GM18858 (cell line): ENCODE results near the gene NAGK.
"Not testable (repeated sequence)": the region's sequence is repeated elsewhere in the genome, so short reads cannot be mapped to it uniquely, and the experiment has no call there.

Experiments used
- ATAC-seq: cut with Tn5 transposase; IDR thresholded peaks from one replicate; pipeline ENCODE4 v1.9.1; 2021; ENCODE audit not compliant: unreplicated experiment

Gene NAGK

DNA sequence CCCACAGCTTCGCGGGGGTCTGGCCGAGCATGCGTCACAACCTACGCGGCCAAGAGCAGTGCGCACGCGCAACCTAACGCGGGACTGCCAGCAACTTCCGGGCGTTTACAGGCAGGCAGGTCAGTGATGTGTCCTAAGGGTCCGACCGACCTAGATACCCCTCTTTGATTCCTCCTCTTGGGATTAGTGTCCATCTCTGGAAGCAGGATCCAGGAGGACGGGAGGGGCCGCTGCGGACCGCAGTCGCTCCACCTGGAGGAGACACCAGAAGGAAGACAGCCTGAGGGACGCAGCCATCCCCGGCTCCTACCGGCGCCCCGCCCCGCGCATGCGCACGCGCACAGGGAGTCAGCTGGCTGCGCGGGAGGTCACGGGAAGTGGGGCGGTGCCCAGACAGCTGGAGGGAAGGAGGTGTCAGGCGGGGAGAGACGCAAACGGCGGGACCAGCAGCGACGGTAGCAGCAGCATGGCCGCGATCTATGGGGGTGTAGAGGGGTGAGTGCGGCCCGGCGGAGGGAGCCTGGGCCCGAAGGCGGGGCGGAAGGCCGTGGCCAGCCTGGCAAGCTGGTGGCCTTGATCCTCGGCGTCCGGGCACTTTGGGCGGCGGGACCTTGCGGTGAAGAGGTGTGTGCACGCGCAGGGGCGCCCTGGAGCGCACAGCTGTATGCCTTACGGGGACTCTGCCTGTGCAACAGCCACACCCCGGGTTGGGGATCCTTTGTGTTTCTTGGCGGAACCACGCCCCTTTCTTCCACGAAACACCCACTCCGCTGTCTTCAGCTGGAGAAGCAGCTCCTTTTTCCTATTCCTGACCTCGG lies at the start of gene NAGK:
Gene NAGK (plus strand): TSS at position 431 of the 818 bp plus-strand sequence. CDS start 36 bp downstream, at position 467.
- peak; percentile 36 for ATAC-seq

GRCh38 chr2:71019989-71020388 lies 48.5 kb upstream of the NAGK start:
- not testable (repeated sequence) for ATAC-seq

GRCh38 chr2:71021394-71021793 lies 47.1 kb upstream of the NAGK start:
- not testable (repeated sequence) for ATAC-seq

GRCh38 chr2:71023553-71024243 lies 44.8 kb upstream of the NAGK start:
- ATAC-seq, result not testable (repeated sequence)

- not testable (repeated sequence) for ATAC-seq
Measured at GRCh38 chr2:71036296-71036695, 32.2 kb upstream of the NAGK start.

GRCh38 chr2:71042287-71042686 lies 26.2 kb upstream of the NAGK start:
- no peak for ATAC-seq

DNA sequence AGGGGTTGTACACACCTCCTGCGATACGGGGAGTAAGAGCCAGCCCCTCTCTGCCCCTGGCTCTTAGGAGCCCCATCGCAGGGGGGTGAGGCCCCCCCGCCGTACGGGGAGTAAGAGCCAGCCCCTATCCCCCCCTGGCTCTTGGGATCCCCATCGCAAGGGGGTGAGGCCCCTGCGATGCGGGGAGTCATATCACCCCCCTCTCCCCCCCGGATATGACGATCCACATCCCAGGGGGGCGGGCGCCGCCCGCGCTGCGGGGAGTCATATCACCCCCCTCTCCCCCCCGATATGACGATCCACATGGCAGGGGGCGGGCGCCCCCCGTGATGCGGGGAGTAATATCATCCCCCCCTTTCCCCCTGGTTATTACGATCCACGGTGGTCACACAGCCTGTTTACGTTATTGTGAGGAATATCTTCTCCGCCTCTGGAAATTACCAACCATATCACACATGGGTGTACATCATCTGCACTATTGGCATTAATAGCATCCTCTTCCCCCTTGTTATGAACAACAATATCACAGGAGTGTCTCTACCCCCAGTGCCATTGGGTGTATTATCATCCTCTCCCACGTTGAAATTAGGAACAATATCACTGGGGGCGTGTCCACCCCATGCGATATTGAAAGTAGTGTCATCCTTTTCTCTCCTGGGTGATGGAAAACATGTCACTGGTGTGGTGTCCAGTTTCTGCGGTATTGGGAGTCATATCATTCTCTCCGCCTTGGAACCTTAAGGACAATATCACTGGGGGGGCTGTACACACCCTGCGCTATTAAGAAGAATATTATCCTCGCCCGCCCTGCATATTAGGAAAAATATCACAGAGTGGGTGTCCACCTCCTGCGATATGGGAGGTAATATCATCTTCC lies 24.7 kb upstream of the NAGK start:
- ATAC-seq, result no peak

DNA sequence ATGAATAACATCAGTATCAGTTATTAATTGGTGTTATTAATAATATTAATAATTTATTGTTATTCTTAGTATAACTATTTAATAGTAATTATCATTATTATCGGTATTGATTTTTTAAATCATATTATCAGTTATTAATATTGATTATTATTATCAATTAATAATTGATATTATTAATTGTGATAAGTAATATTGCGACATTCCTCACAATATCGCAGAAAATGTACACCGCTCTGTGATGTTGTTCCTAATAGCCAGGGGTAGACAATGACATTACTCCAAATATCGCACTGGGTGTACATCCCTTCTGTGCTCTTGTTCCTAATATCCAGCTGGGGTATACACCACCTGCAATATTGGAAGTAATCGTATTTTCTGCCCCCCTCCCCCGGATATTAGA lies 23.3 kb upstream of the NAGK start:
- ATAC-seq, result no peak

- ATAC-seq, result no peak
Measured at GRCh38 chr2:71045865-71046548, 22.4 kb upstream of the NAGK start.

GRCh38 chr2:71048096-71048495 lies 20.4 kb upstream of the NAGK start:
- ATAC-seq, result no peak

GRCh38 chr2:71049704-71050360 lies 18.6 kb upstream of the NAGK start:
- ATAC-seq, result peak; percentile 51

GRCh38 chr2:71055206-71055740 lies 13.2 kb upstream of the NAGK start:
- not testable (repeated sequence) for ATAC-seq

DNA sequence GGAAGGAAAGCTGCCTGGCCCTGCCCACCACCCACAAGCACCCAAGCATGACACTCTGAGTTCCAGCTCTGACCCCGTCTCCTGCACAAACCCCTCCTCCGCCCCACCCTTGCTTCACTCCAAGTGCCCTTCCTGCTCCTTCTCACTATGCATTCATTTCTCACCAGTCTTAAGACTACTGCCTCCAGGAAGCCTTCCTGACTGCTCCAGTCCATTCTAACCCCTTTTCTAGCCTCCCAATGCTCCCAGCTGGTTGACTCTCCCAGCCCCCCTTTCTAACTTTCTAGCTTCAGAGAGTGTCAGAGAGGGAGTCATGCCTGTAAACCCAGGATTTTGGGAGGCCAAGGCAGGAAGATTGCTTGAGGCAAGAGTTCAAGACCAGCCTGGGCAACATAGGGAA lies 8.2 kb upstream of the NAGK start:
- ATAC-seq, result no peak

DNA sequence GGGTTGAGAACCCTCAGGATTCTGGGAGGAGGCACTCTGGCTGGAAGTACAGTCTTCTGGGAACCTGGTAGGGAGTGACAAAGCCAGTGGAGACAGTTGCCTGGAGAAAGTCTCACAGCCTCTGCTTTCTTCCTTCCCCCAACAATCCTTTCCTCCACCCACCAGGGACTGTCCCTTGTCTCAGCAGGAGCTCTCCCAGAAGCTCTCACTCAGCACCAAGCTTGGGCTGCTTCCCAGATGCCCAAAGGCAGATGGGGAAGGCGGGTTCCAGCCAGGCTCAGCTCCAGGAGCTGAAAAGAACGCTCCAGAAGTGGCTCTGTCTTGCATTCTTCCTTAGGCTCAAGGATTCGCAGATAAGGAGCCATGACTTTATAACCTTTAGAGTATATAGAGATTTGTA lies 7.6 kb upstream of the NAGK start:
- ATAC-seq, result no peak

DNA sequence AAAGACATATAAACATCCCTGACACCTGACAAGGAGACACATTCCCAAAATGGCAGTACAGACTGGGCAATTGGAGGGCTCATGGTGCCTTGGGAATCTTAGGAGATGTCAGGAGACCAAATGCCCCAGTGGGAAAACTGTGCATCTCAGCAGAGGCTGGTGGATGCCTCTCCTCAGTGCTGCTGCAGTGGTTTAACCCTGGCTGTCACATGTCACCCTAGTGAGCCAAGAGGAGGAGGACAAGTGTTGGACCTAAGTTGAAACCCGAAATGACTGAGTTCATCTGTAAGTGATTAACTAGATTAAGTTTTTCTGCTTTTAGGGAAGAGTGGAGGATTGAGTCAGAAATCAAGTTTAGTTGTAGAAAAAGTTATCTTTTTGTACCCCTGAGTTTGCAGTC lies 5.2 kb upstream of the NAGK start:
- ATAC-seq, result no peak

- ATAC-seq, result no peak
Measured at GRCh38 chr2:71064110-71064611, 4.3 kb upstream of the NAGK start.

GRCh38 chr2:71064754-71065621 lies 3.5 kb upstream of the NAGK start:
- peak; percentile 18 for ATAC-seq

DNA sequence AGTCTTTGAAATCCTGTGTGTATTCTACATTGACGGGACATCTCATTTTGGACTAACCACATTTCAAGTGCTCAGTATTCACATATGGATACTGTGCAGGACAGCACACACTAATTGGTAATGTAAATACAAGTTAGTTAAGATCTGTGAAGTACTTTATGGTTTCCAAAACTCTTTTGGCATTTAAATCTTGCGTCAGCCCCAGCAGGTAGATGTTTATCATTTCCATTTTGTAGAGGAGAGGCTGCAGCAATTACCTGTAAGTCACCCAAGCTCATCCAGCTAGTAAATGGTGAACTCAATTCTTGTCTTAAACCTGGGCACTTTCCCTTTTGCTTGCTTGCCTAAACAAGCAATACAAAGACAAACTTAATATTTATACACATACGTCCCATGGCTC lies 1.6 kb upstream of the NAGK start:
- no peak for ATAC-seq
